Upper lobe of left lung (tissue), 6 donors: ENCODE data around the gene HERPUD1. TPM values are rescaled to one million over a fixed set of nuclear protein-coding genes. Genes with fewer than 3 reads are reported as not detected.

Source experiments
- ATAC-seq, 2 donors: fragments of 200-7000 bp; cut with Tn5 transposase; one replicate each; pipeline ENCODE4 v1.9.1; 2022; ENCODE audit warnings: mild to moderate bottlenecking in 2 of 2, moderate library complexity in 2 of 2; ENCODE audit not compliant: low FRiP score in 2 of 2
- DNase-seq, 2 donors: peaks; one replicate each; pipeline ENCODE4 v3.0.0-alpha.2; 2019 to 2020
- H3K27ac ChIP-seq, 4 donors: fragments of 200-600 bp; sonication (generic); one replicate each; pipeline ENCODE4 v1.5.1; 2016 to 2019
- H3K27me3 ChIP-seq, 4 donors: fragments of 200-600 bp; sonication (generic); one replicate each; pipeline ENCODE4 v1.5.1; 2017 to 2019
- H3K36me3 ChIP-seq, 4 donors: fragments of 200-600 bp; sonication (generic); one replicate each; pipeline ENCODE4 v1.5.1; 2016 to 2019
- H3K4me1 ChIP-seq, 4 donors: fragments of 200-600 bp; sonication (generic); one replicate each; pipeline ENCODE4 v1.5.1; 2018 to 2019
- H3K4me3 ChIP-seq, 4 donors: fragments of 200-600 bp; sonication (generic); one replicate each; pipeline ENCODE4 v1.5.1; 2017 to 2019; ENCODE audit warnings: mild to moderate bottlenecking in 2 of 4, moderate library complexity in 1 of 4
- H3K9me3 ChIP-seq, 4 donors: fragments of 200-600 bp; sonication (generic); one replicate each; pipeline ENCODE4 v1.5.1; 2018 to 2019
- CTCF ChIP-seq, 6 experiments: fragments of 450-650 bp in 4 of 6; fragments of 200-600 bp in 2 of 6; sonication (generic) in 2 of 6; IDR thresholded peaks; one replicate each; pipeline ENCODE4 v1.5.1; 2016 to 2019; ENCODE audit warnings: antibody characterized with exemption in 6 of 6
- EP300 ChIP-seq, 4 donors: sonication (generic); formaldehyde crosslinking; IDR thresholded peaks; one replicate each; pipeline ENCODE4 v1.5.1; 2017; ENCODE audit warnings: antibody characterized with exemption in 4 of 4, control low read depth in 2 of 4
- POLR2A ChIP-seq, 4 donors: fragments of 450-650 bp; IDR thresholded peaks; one replicate each; pipeline ENCODE4 v1.5.1; 2016 to 2017; ENCODE audit warnings: antibody characterized with exemption in 4 of 4, mild to moderate bottlenecking in 2 of 4
- POLR2AphosphoS5 ChIP-seq, 2 donors: sonication (generic); formaldehyde crosslinking; IDR thresholded peaks; one replicate each; pipeline ENCODE4 v1.5.1; 2017; ENCODE audit warnings: antibody characterized with exemption in 2 of 2
- WGBS, 2 donors: methylation state at CpG; one replicate each; pipeline ENCODE4 v1.1.5; 2017 to 2018; 5-methylcytosine and 5-hydroxymethylcytosine counted together
- total RNA-seq, 6 donors: library from RNA; depleted of rRNA in 4 of 6; stranded (reverse); fragments of >200 nt in 4 of 6; gene quantifications; one replicate each; pipeline versions ENCODE4 v1.1.0 to v1.2.1, GENCODE V29; 2016 to 2021
- donor health status: DM: no; HTN: no; CAD: no; lungs with moderate emphysema.
- donor health status: DM: no; HTN: yes; CAD: no; lungs with severe emphysema.

HERPUD1 gene
- total RNA-seq, 6 donors from 2014 or later, result 81.0 to 283 (median 196) TPM

DNA sequence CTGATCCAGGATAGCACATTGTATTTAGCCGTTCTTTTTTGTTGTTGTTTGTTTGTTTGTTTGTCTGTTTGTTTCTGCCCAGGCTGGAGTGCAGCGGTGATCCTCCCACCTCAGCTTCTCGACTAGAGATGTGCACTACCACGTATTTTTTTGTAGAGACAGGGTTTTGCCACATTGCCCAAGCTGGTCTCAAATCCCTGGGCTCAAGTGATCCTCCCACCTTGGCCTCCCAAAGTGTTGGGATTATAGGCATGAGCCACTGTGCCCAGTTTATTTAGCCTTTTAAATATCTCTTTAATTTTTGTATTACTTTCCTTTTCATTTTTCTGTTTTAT lies 48.2 kb downstream of the HERPUD1 start:
- Histone ChIP-seq H3K27me3 (no peaks in the 10 kb centered on the region), H3K4me3 (no peak overlapping the region), H3K4me1 (peaks cover 0 to 7% (median 2%) of the 10 kb centered on the region in 4 donors), H3K27ac (no peak overlapping the region), H3K9me3 (no peaks in the 10 kb centered on the region), H3K36me3 (no peaks in the 10 kb centered on the region)
- TF ChIP-seq POLR2AphosphoS5 (IDR thresholded peaks at IDR 0.05) (no peak), CTCF (IDR thresholded peaks at IDR 0.05) (no peak), EP300 (IDR thresholded peaks at IDR 0.05) (no peak), POLR2A (IDR thresholded peaks at IDR 0.05) (no peak)
- DNase-seq (no peak), ATAC-seq (no peak)
- WGBS, 2 donors, result 78 to 90% methylated on average over 4 of the region's 4 CpGs

- DNase-seq (no peak), ATAC-seq (no peak)
- no peak for TF ChIP-seq CTCF (IDR thresholded peaks at IDR 0.05)
- no peak for TF ChIP-seq POLR2AphosphoS5 (IDR thresholded peaks at IDR 0.05)
- no peak for TF ChIP-seq EP300 (IDR thresholded peaks at IDR 0.05)
- TF ChIP-seq POLR2A (IDR thresholded peaks at IDR 0.05), result no peak
- no peaks in the 10 kb centered on the region for H3K9me3 ChIP-seq
- WGBS, 2 donors, result 85 to 87% methylated on average over 15 to 16 of the region's 16 CpGs
- H3K4me1 ChIP-seq, result peaks cover 4 to 11% (median 9%) of the 10 kb centered on the region in 4 donors
- H3K27me3 ChIP-seq, result no peaks in the 10 kb centered on the region
- H3K27ac ChIP-seq, result no peak overlapping the region
- H3K4me3 ChIP-seq, result no peak overlapping the region
- no peaks in the 10 kb centered on the region for H3K36me3 ChIP-seq
Observed at GRCh38 chr16:56980792-56981724, 49.1 kb downstream of the HERPUD1 start.

- H3K27me3 ChIP-seq, result no peaks in the 10 kb centered on the region
- no peak for TF ChIP-seq CTCF (IDR thresholded peaks at IDR 0.05)
- TF ChIP-seq POLR2A (IDR thresholded peaks at IDR 0.05), result no peak
- no peak for TF ChIP-seq EP300 (IDR thresholded peaks at IDR 0.05)
- TF ChIP-seq POLR2AphosphoS5 (IDR thresholded peaks at IDR 0.05), result no peak
Observed at GRCh38 chr16:56981729-56982271, 49.9 kb downstream of the HERPUD1 start.

DNA sequence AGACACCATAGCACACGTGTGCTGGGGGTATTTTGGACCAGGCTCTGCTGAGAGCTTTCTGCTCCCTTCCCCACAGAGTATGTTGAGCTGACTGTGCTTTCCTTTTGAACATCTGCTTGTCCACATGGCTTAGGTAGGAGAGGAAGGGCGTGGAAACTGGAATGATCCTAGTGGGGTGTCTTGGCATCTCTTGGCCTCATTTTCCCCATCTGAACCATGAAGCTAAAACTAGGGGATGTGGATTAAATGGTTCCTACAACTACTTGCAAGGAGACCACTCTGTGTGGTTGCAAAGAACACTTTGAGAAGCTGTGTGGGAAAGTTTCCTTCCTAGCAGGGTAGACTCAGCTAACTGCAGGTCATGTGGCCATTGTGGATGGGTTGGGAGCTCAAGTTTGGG lies 50.8 kb downstream of the HERPUD1 start:
- H3K27me3 ChIP-seq, result no peaks in the 10 kb centered on the region
- no peaks in the 10 kb centered on the region for H3K9me3 ChIP-seq
- DNase-seq (no peak), ATAC-seq (no peak)
- H3K4me3 ChIP-seq, result no peak overlapping the region
- H3K27ac ChIP-seq, result no peak overlapping the region
- WGBS, 2 donors, result 98 to 100% methylated on average over 2 of the region's 2 CpGs
- H3K4me1 ChIP-seq, result peaks cover 13 to 18% (median 15%) of the 10 kb centered on the region in 4 donors
- no peaks in the 10 kb centered on the region for H3K36me3 ChIP-seq
- no peak for TF ChIP-seq EP300 (IDR thresholded peaks at IDR 0.05)
- TF ChIP-seq CTCF (IDR thresholded peaks at IDR 0.05), result no peak
- TF ChIP-seq POLR2A (IDR thresholded peaks at IDR 0.05), result no peak
- no peak for TF ChIP-seq POLR2AphosphoS5 (IDR thresholded peaks at IDR 0.05)

More at GRCh38 chr16:56981729-56982271, 49.9 kb downstream of the HERPUD1 start:
- Histone ChIP-seq H3K9me3 (no peaks in the 10 kb centered on the region), H3K4me1 (peaks cover 9 to 18% (median 12%) of the 10 kb centered on the region in 4 donors), H3K27ac (no peak overlapping the region), H3K4me3 (no peak overlapping the region), H3K36me3 (no peaks in the 10 kb centered on the region)
- WGBS, 2 donors, result 87 to 95% methylated on average over 8 to 12 of the region's 12 CpGs
- DNase-seq (no peak), ATAC-seq (no peak)
